ENCODE measurements around the gene ARHGEF3.

DNA sequence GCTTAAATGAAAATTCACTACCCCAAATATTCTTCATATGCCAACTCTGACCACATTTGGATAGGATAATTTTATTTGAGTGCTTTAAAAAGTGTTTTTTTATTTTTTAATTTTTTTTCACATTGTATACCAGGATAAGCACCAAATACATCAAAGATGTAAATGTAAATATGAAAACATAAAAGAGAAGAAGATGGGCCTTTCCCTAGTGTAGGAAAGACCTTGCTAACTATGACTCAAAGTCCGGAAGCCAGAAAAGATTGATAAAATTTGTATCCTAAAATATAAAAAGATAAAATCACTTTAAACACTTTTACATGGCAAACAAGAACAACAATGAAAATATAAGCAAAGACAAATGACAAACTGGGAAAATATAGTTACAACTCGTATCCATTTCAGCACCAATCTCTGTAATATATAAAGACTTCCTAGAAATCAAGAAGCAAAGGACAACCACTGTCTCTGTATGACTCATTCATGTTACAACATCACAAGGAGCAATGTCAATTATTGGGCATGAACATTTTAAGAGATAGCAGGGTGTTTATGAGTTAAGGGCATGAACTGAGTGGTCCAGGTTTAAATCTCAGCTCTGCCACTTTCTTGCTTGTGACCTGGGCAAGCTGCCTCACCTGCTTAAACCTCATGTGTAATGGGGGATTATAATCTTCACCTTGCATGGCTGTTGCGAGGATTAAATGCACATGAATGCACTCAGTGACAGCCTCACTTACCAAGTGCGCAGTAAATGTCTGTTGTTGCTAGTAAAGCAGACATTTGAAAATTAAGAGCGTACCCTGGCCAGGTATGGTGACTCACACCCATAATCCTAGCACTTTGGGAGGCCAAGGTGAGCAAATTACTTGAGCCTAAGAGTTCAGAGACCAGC, 25.3 kb upstream of the ARHGEF3 start:
- TF ChIP-seq, protein P1, sequence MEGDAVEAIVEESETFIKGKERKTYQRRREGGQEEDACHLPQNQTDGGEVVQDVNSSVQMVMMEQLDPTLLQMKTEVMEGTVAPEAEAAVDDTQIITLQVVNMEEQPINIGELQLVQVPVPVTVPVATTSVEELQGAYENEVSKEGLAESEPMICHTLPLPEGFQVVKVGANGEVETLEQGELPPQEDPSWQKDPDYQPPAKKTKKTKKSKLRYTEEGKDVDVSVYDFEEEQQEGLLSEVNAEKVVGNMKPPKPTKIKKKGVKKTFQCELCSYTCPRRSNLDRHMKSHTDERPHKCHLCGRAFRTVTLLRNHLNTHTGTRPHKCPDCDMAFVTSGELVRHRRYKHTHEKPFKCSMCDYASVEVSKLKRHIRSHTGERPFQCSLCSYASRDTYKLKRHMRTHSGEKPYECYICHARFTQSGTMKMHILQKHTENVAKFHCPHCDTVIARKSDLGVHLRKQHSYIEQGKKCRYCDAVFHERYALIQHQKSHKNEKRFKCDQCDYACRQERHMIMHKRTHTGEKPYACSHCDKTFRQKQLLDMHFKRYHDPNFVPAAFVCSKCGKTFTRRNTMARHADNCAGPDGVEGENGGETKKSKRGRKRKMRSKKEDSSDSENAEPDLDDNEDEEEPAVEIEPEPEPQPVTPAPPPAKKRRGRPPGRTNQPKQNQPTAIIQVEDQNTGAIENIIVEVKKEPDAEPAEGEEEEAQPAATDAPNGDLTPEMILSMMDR (IDR thresholded peaks at IDR 0.05 in 8 of 11, conservative IDR thresholded peaks at IDR 0.05 in 3 of 11): no peak
- TF ChIP-seq POLR2A (IDR thresholded peaks at IDR 0.05): no peak
